GM10266 (cell line): Measurements from ENCODE around the gene ARHGDIA.

Experiments
- DNase-seq: peaks from one replicate; pipeline ENCODE4 v3.0.0; 2012; ENCODE audit errors: extremely low spot score
- TF ChIP-seq, protein P1 (sequence below): IDR thresholded peaks from 2 replicates; pipeline ENCODE4 v1.5.1; 2012; ENCODE audit warnings: mild to moderate bottlenecking, low read depth; ENCODE audit not compliant: control insufficient read depth, insufficient read depth; ENCODE audit errors: missing control alignments

Gene ARHGDIA

DNA sequence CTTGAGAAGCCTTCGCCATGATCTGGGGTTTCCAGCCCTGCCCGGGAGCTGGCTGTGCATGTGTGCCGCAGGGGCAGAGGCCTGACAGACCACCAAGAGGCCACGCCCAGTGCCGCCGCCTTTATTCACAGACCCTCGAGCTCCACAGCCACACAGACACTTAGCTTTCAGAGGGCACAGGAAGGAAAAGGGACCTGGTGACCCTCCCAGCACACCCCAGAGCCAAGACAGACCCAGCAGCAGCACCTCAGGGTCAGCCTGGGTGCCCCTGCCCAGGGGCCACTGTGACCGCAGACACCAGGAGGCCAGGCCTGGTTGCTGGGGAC lies 48.9 kb downstream of the ARHGDIA start:
- DNase-seq, result no peak
- TF ChIP-seq, protein P1, sequence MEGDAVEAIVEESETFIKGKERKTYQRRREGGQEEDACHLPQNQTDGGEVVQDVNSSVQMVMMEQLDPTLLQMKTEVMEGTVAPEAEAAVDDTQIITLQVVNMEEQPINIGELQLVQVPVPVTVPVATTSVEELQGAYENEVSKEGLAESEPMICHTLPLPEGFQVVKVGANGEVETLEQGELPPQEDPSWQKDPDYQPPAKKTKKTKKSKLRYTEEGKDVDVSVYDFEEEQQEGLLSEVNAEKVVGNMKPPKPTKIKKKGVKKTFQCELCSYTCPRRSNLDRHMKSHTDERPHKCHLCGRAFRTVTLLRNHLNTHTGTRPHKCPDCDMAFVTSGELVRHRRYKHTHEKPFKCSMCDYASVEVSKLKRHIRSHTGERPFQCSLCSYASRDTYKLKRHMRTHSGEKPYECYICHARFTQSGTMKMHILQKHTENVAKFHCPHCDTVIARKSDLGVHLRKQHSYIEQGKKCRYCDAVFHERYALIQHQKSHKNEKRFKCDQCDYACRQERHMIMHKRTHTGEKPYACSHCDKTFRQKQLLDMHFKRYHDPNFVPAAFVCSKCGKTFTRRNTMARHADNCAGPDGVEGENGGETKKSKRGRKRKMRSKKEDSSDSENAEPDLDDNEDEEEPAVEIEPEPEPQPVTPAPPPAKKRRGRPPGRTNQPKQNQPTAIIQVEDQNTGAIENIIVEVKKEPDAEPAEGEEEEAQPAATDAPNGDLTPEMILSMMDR, result no peak

DNA sequence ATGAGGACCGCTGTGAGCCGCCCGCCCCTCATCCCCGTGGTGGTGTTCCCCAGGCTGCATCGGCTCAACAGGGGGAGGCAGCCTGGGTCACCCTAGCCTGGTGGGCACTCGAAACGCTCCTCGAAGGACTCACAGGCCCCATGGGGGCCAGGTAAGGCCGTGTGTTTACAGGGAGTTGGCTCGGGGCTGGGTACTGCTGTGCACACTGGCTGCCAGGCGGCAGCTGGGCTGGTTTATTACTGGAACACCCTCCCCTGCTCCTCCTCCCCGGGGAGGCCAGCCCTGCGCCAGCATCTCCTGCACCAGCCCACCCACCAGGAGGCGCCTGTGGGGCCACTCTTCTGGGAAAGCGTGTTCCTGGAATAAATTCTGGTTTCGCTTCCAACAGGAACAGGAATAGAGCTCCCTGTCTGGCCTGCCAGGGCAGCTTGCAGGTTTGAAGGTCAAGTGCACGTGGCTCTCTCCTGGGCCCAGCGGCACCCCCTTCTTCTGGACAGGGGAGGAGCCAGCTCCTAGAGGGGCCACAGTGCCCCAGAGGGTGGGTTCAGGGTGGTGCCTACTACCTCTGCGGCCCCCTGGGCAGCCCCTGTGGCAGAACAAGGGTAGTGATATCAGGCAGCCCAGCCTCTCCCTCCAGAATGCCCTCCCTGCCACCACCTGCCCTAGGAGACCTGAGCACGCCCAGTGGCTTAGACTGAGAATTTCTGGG lies 49.4 kb downstream of the ARHGDIA start:
- no peak for DNase-seq
- TF ChIP-seq, protein P1, result no peak

- DNase-seq, result no peak
- TF ChIP-seq, protein P1, result no peak
Observed at GRCh38 chr17:81821147-81821546, 50.0 kb downstream of the ARHGDIA start.

DNA sequence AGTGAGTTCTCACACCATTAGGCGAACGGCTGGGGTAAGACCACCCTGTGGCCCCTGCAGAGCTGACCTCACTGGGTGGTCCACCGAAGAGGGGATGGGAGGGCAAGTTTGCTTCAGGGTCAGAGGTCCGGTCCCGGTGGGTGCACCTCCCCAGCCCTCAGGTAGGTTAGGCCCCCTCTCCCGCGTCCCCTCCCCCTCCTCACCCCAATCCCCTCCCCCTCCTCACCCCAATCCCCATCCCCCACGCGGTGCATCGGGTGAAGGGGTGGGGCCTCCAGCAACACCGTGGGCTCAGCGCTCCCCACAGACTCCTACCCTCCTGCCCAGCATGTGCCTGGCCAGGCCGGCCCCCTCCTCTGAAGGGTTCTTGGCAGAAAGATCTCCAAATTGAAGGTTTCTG lies 51.4 kb downstream of the ARHGDIA start:
- TF ChIP-seq, protein P1, result no peak
- DNase-seq, result no peak

DNA sequence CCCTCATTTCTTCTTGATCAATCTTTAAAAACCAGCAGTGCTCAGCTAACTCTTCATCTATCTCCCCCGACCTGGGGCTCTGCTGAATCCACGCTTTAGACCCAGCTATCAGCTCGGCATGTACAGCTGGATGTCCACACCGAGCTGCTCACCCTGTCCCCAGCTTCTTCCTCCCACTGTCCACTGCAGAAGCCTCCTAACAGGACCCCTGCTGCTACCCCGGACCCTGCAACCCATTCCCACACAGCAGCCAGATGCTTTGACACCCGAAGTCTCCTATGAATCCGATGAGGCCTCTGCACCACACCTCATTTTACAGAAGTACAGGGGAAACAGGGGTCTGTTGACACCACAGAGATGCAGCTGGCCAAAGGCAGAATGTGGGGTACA lies 53.4 kb downstream of the ARHGDIA start:
- DNase-seq, result no peak
- TF ChIP-seq, protein P1, result no peak
